Testis (tissue), 3 donors: ENCODE data around the gene OR2W3. TPM values are rescaled to one million over a fixed set of nuclear protein-coding genes. Genes with fewer than 3 reads are reported as not detected.

Experiments
- DNase-seq: peaks from one replicate; pipeline ENCODE4 v3.0.0-alpha.2; 2019
- H3K27ac ChIP-seq, 2 donors: fragments of 200-600 bp; sonication (generic); one replicate each; pipeline ENCODE4 v1.5.1; 2019
- H3K27me3 ChIP-seq: fragments of 200-600 bp; sonication (generic); one replicate; pipeline ENCODE4 v1.5.1; 2019
- H3K36me3 ChIP-seq: fragments of 200-600 bp; sonication (generic); one replicate; pipeline ENCODE4 v1.5.1; 2017; ENCODE audit warnings: low read depth; ENCODE audit errors: missing control alignments
- H3K4me1 ChIP-seq: fragments of 200-600 bp; sonication (generic); one replicate; pipeline ENCODE4 v1.5.1; 2019
- H3K4me3 ChIP-seq, 2 donors: fragments of 200-600 bp; sonication (generic); one replicate each; pipeline ENCODE4 v1.5.1; 2017 to 2019
- H3K9me3 ChIP-seq: fragments of 200-600 bp; sonication (generic); one replicate; pipeline ENCODE4 v1.5.1; 2017
- POLR2A ChIP-seq: fragments of 450-650 bp; IDR thresholded peaks from one replicate; pipeline ENCODE4 v1.6.1; 2017; ENCODE audit warnings: antibody characterized with exemption, mild to moderate bottlenecking, moderate library complexity
- WGBS, 2 donors: methylation state at CpG; one replicate each; pipeline ENCODE4 v1.1.5; 2018; 5-methylcytosine and 5-hydroxymethylcytosine counted together
- intact Hi-C: fragments of 100-400 bp; cut with DNase I; formaldehyde crosslinking; loops from one replicate; pipeline ENCODE4 v1.15.1; 2023; ENCODE audit warnings: low total_unique reads
- polyA plus RNA-seq: library from polyadenylated mRNA; stranded (reverse); fragments of 350-450 nt; fragmentation: Illumina TruSeq; extraction: RNeasy Lipid Tissue Mini Kit (QIAGEN cat#74804); gene quantifications from one replicate; pipeline ENCODE4 v1.2.3, GENCODE V29; 2014; ENCODE audit warnings: low read depth, low replicate concordance; ENCODE audit not compliant: insufficient read depth
- total RNA-seq, 2 donors: library from RNA; depleted of rRNA; stranded (reverse); fragments of >200 nt; gene quantifications; one replicate each; pipeline ENCODE4 v1.2.3, GENCODE V29; 2016
- TF ChIP-seq, protein P1 (sequence below), 3 experiments: fragments of 450-650 bp in 2 of 3; fragments of 200-600 bp in 1 of 3; sonication (generic) in 1 of 3; IDR thresholded peaks; one replicate each; pipeline ENCODE4 v1.5.1; 2016 to 2019; ENCODE audit warnings: antibody characterized with exemption in 3 of 3, mild to moderate bottlenecking in 2 of 3, moderate library complexity in 1 of 3

OR2W3 gene
- total and polyA plus RNA-seq, 3 donors from 2014 or later = 1.5 to 3.9 (median 2.5) TPM

GRCh38 chr1:247942624-247943023 is 47.2 kb downstream of the OR2W3 start:
- no peak overlapping the region for H3K4me3 ChIP-seq
- no peak for DNase-seq
- no peaks in the 10 kb centered on the region for H3K9me3 ChIP-seq
- TF ChIP-seq, protein P1, sequence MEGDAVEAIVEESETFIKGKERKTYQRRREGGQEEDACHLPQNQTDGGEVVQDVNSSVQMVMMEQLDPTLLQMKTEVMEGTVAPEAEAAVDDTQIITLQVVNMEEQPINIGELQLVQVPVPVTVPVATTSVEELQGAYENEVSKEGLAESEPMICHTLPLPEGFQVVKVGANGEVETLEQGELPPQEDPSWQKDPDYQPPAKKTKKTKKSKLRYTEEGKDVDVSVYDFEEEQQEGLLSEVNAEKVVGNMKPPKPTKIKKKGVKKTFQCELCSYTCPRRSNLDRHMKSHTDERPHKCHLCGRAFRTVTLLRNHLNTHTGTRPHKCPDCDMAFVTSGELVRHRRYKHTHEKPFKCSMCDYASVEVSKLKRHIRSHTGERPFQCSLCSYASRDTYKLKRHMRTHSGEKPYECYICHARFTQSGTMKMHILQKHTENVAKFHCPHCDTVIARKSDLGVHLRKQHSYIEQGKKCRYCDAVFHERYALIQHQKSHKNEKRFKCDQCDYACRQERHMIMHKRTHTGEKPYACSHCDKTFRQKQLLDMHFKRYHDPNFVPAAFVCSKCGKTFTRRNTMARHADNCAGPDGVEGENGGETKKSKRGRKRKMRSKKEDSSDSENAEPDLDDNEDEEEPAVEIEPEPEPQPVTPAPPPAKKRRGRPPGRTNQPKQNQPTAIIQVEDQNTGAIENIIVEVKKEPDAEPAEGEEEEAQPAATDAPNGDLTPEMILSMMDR (IDR thresholded peaks at IDR 0.05) = no peak
- TF ChIP-seq POLR2A = no peak
- H3K27ac ChIP-seq = no peak overlapping the region
- no peaks in the 10 kb centered on the region for H3K4me1 ChIP-seq
- 88 to 89% methylated on average over 6 of the region's 6 CpGs for WGBS, 2 donors
- intact Hi-C loops = no loop called here
- H3K27me3 ChIP-seq = no peaks in the 10 kb centered on the region
- no peaks in the 10 kb centered on the region for H3K36me3 ChIP-seq

Other genes starting within 250 kb of the OR2W3 start
- gene OR13G1, start 215.8 kb upstream of the OR2W3 start, total RNA-seq = under 1 TPM in 1 of 2 donors, not detected in 1; 0.19 TPM
- not detected for gene OR13G1, start 215.8 kb upstream of the OR2W3 start, polyA plus RNA-seq
- under 1 TPM; 0.62 to 0.94 TPM for gene OR6F1, start 178.9 kb upstream of the OR2W3 start, total RNA-seq
- gene OR6F1, start 178.9 kb upstream of the OR2W3 start, polyA plus RNA-seq = 1.4 TPM
- 1 to 10 TPM; 2.8 to 3.0 TPM for gene OR14K1, start 157.0 kb upstream of the OR2W3 start, total RNA-seq
- not detected for gene OR14K1, start 157.0 kb upstream of the OR2W3 start, polyA plus RNA-seq
- gene OR14A2, start 147.4 kb upstream of the OR2W3 start, total RNA-seq = 1 to 10 TPM in 1 of 2 donors, under 1 TPM in 1; 0.94 to 1.6 TPM
- gene OR14A2, start 147.4 kb upstream of the OR2W3 start, polyA plus RNA-seq = 4.2 TPM
- gene OR1C1, start 135.0 kb upstream of the OR2W3 start, total RNA-seq = not detected
- gene OR1C1, start 135.0 kb upstream of the OR2W3 start, polyA plus RNA-seq = not detected
- under 1 TPM in 1 of 2 donors, not detected in 1; 0.62 TPM for gene OR14A16, start 71.5 kb upstream of the OR2W3 start, total RNA-seq
- not detected for gene OR14A16, start 71.5 kb upstream of the OR2W3 start, polyA plus RNA-seq
- not detected for gene OR11L1, start 53.7 kb upstream of the OR2W3 start, total RNA-seq
- not detected for gene OR11L1, start 53.7 kb upstream of the OR2W3 start, polyA plus RNA-seq
- 1 to 10 TPM; 5.7 to 7.5 TPM for gene TRIM58, start 38.4 kb upstream of the OR2W3 start, total RNA-seq
- 2.9 TPM for gene TRIM58, start 38.4 kb upstream of the OR2W3 start, polyA plus RNA-seq
- gene OR2T8, start 24.7 kb downstream of the OR2W3 start, total RNA-seq = under 1 TPM in 1 of 2 donors, not detected in 1; 0.55 TPM
- 0.44 TPM for gene OR2T8, start 24.7 kb downstream of the OR2W3 start, polyA plus RNA-seq
- under 1 TPM in 1 of 2 donors, not detected in 1; 0.31 TPM for gene OR2AJ1, start 29.3 kb downstream of the OR2W3 start, total RNA-seq
- not detected for gene OR2AJ1, start 29.3 kb downstream of the OR2W3 start, polyA plus RNA-seq
- gene OR2L8, start 53.3 kb downstream of the OR2W3 start, total RNA-seq = under 1 TPM; 0.43 to 0.87 TPM
- not detected for gene OR2L8, start 53.3 kb downstream of the OR2W3 start, polyA plus RNA-seq
- 1 to 10 TPM in 1 of 2 donors, under 1 TPM in 1; 0.74 to 2.2 TPM for gene OR2AK2, start 69.6 kb downstream of the OR2W3 start, total RNA-seq
- 0.38 TPM for gene OR2AK2, start 69.6 kb downstream of the OR2W3 start, polyA plus RNA-seq
- gene OR2L5, start 118.1 kb downstream of the OR2W3 start, total RNA-seq = under 1 TPM; 0.31 to 0.55 TPM
- not detected for gene OR2L5, start 118.1 kb downstream of the OR2W3 start, polyA plus RNA-seq
- gene OR2L2, start 134.5 kb downstream of the OR2W3 start, total RNA-seq = 1 to 10 TPM in 1 of 2 donors, under 1 TPM in 1; 0.56 to 1.2 TPM
- gene OR2L2, start 134.5 kb downstream of the OR2W3 start, polyA plus RNA-seq = 1.7 TPM
- under 1 TPM in 1 of 2 donors, not detected in 1; 0.39 TPM for gene OR2L3, start 151.2 kb downstream of the OR2W3 start, total RNA-seq
- gene OR2L3, start 151.2 kb downstream of the OR2W3 start, polyA plus RNA-seq = not detected
- 1 to 10 TPM in 1 of 2 donors, under 1 TPM in 1; 0.12 to 1.0 TPM for gene OR2L13, start 199.6 kb downstream of the OR2W3 start, total RNA-seq
- 0.63 TPM for gene OR2L13, start 199.6 kb downstream of the OR2W3 start, polyA plus RNA-seq
- not detected for gene OR2M5, start 249.6 kb downstream of the OR2W3 start, total RNA-seq
- not detected for gene OR2M5, start 249.6 kb downstream of the OR2W3 start, polyA plus RNA-seq